Measurements from ENCODE around the gene PRKCA.

GRCh38 chr17:66564992-66565465 is 262.6 kb downstream of the PRKCA start:
- TF ChIP-seq CTCF (IDR thresholded peaks at IDR 0.05; ENCODE audit: low read depth, low read length, poor library complexity, severe bottlenecking): no peak
- no peak for TF ChIP-seq EZH2phosphoT487 (IDR thresholded peaks at IDR 0.05; ENCODE audit: borderline replicate concordance, low read length)

Measured in DOHH2 (cell line).